Stimulated activated CD4-positive, alpha-beta T cell treated with anti-CD3 and anti-CD28 coated beads, Interleukin-4, amount 100 ng/mL, for 48 hours (primary cell): Measurements from ENCODE around the gene IQGAP2.
A peak's percentile ranks its signal among the peaks of the same experiment; 100 is the strongest.

Experiments used
- DNase-seq, 2 donors: peaks; one replicate each; pipeline ENCODE4 v3.0.0-alpha.2; 2020; ENCODE audit warnings: low read depth in 2 of 2

Gene IQGAP2

GRCh38 chr5:76445830-76446229, 42.7 kb downstream of the IQGAP2 start:
- no peak for DNase-seq

- no peak for DNase-seq
These were observed 43.7 kb downstream of the IQGAP2 start for GRCh38 chr5:76446776-76447175.

GRCh38 chr5:76449606-76450005, 46.5 kb downstream of the IQGAP2 start:
- no peak for DNase-seq

- DNase-seq: no peak
These were observed 47.0 kb downstream of the IQGAP2 start for GRCh38 chr5:76450054-76450453.

- no peak for DNase-seq
These were observed 48.1 kb downstream of the IQGAP2 start for GRCh38 chr5:76451031-76451701.

- no peak for DNase-seq
These were observed 52.5 kb downstream of the IQGAP2 start for GRCh38 chr5:76455531-76456133.

GRCh38 chr5:76456258-76456657, 53.2 kb downstream of the IQGAP2 start:
- DNase-seq: no peak

- no peak for DNase-seq
These were observed 54.8 kb downstream of the IQGAP2 start for GRCh38 chr5:76457674-76458485.

GRCh38 chr5:76458486-76458830, 55.4 kb downstream of the IQGAP2 start:
- no peak for DNase-seq

- no peak for DNase-seq
These were observed 57.0 kb downstream of the IQGAP2 start for GRCh38 chr5:76460104-76460503.

GRCh38 chr5:76462097-76462667, 59.1 kb downstream of the IQGAP2 start:
- DNase-seq: no peak

GRCh38 chr5:76467216-76467615, 64.1 kb downstream of the IQGAP2 start:
- DNase-seq: no peak

- DNase-seq: no peak
These were observed 65.7 kb downstream of the IQGAP2 start for GRCh38 chr5:76468635-76469425.

- no peak for DNase-seq
These were observed 66.7 kb downstream of the IQGAP2 start for GRCh38 chr5:76469656-76470290.

- DNase-seq: no peak
These were observed 67.9 kb downstream of the IQGAP2 start for GRCh38 chr5:76470976-76471375.

- DNase-seq: no peak
These were observed 68.3 kb downstream of the IQGAP2 start for GRCh38 chr5:76471406-76471805.

- DNase-seq: no peak
These were observed 68.9 kb downstream of the IQGAP2 start for GRCh38 chr5:76471987-76472334.

- DNase-seq: peak in 1 of 2 donors; percentile 9
These were observed 69.4 kb downstream of the IQGAP2 start for GRCh38 chr5:76472335-76473008.

GRCh38 chr5:76473009-76473336, 69.9 kb downstream of the IQGAP2 start:
- DNase-seq: no peak

GRCh38 chr5:76473661-76474060, 70.6 kb downstream of the IQGAP2 start:
- DNase-seq: peak; percentile 27 to 40

GRCh38 chr5:76474377-76474776, 71.3 kb downstream of the IQGAP2 start:
- no peak for DNase-seq
